ENCODE measurements around the gene RAB11B.
"Not testable (repeated sequence)": the region's sequence is repeated elsewhere in the genome, so short reads cannot be mapped to it uniquely, and the experiment has no call there.

Gene RAB11B

GRCh38 chr19:8389891-8390616 is at the start of gene RAB11B:
TSS of gene RAB11B (plus strand) at chr19:8390360. CDS start at chr19:8390417, 57 bp downstream.
- H3K9me3 Mint-ChIP-seq = no peaks in the 10 kb centered on the region
- peak within 1 kb of the TSS; percentile 95 to 96 for H3K4me3 Mint-ChIP-seq
- DNase-seq (peak; percentile 99 to 100), ATAC-seq (peak; percentile 96)
- no peaks in the 10 kb centered on the region for H3K27me3 Mint-ChIP-seq
- peaks cover 25% of the 10 kb centered on the region for H3K4me1 Mint-ChIP-seq
- peak within 1 kb of the TSS; percentile 98 to 99 for H3K27ac Mint-ChIP-seq

GRCh38 chr19:8341504-8341903 is 48.7 kb upstream of the RAB11B start:
- not testable (repeated sequence) for H3K9me3 Mint-ChIP-seq, ATAC-seq, DNase-seq, H3K27ac Mint-ChIP-seq, H3K4me3 Mint-ChIP-seq
- peaks cover 31% of the 10 kb centered on the region for H3K4me1 Mint-ChIP-seq
- peaks cover 47% of the 10 kb centered on the region for H3K27me3 Mint-ChIP-seq

- H3K9me3 Mint-ChIP-seq = no peaks in the 10 kb centered on the region
- ATAC-seq = no peak
- DNase-seq = no peak
- no peak overlapping the region for H3K27ac Mint-ChIP-seq
- peaks cover 41% of the 10 kb centered on the region for H3K27me3 Mint-ChIP-seq
- peak overlapping the region; percentile 59 to 90 for H3K4me3 Mint-ChIP-seq
- H3K4me1 Mint-ChIP-seq = peaks cover 27% of the 10 kb centered on the region
Observed at GRCh38 chr19:8342316-8342683, 47.9 kb upstream of the RAB11B start.

GRCh38 chr19:8342684-8343482 is 47.3 kb upstream of the RAB11B start, which contains the start of gene KANK3:
TSS of gene KANK3 (minus strand) at chr19:8343262. CDS start at chr19:8337828, 5,434 bp downstream.
- DNase-seq = peak; percentile 93 to 95
- Mint-ChIP-seq H3K27ac (peak within 1 kb of the TSS; percentile 62 to 75), H3K4me1 (peaks cover 27% of the 10 kb centered on the region)

DNA sequence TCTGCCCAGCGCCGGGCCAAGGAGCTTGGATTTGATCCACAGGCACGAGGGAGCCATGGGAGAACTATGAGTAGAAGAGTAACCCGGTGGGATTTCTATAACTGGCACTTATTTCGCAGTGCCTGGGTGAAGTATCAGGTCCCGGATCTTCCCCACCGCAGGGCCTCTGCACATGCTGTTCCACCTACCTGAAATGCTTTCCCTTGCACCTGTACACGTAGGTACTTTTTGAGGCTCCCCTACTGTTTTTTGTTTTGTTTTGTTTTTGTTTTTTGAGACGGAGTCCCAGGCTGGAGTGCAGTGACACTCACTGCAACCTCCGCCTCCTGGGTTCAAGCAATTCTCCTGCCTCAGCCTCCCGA is 46.7 kb upstream of the RAB11B start:
- H3K4me3 Mint-ChIP-seq = peak overlapping the region; percentile 83 to 90
- DNase-seq (no peak), ATAC-seq (peak; percentile 11)
- H3K27me3 Mint-ChIP-seq = peaks cover 30% of the 10 kb centered on the region
- H3K4me1 Mint-ChIP-seq = peaks cover 27% of the 10 kb centered on the region
- no peak overlapping the region for H3K27ac Mint-ChIP-seq
- H3K9me3 Mint-ChIP-seq = no peaks in the 10 kb centered on the region

More at GRCh38 chr19:8342684-8343482, 47.3 kb upstream of the RAB11B start, which contains the start of gene KANK3:
- H3K27me3 Mint-ChIP-seq = peaks cover 35% of the 10 kb centered on the region
- no peaks in the 10 kb centered on the region for H3K9me3 Mint-ChIP-seq
- H3K4me3 Mint-ChIP-seq = peak within 1 kb of the TSS; percentile 83 to 90
- peak; percentile 100 for ATAC-seq

DNA sequence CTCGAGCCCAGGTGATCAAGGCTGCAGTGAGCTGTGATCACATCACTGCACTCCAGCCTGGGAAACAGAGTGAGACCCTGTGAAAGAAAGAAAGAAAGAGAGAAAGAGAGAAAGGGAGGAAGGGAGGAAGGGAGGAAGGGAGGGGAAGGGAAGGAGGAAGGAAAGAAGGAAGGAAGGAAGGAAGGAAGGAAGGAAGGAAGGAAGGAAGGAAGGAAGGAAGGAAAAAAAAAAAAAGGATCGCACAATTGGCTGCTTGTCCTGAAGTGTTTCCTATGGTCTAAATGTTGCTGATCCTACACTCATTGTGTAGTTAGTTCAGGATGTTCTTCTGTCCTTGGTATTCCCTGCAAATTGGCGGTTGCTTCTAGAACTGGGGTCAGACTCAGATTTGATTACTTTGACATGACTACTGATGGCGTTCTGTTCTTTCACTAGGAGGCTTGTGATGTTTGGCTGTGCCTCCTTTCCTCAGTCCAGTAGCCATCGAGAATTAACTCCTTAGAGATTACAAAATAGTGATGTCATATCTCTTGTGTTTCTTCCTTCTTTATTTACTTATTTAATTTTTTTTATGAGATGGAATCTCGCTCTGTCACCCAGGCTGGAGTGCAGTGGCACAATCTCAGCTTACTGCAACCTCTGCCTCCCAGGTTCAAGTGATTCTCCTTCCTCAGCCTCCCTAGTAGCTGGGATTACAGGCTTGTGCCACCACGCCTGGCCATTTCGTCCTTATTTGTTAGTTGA is 40.4 kb upstream of the RAB11B start:
- H3K27me3 Mint-ChIP-seq = peaks cover 34% of the 10 kb centered on the region

GRCh38 chr19:8352134-8352827 is 37.9 kb upstream of the RAB11B start:
- DNase-seq (no peak), ATAC-seq (no peak)
- Mint-ChIP-seq H3K9me3 (peaks cover 5 to 7% of the 10 kb centered on the region in 2 donors), H3K27ac (no peak overlapping the region), H3K4me3 (peak overlapping the region in 1 of 2 donors; percentile 36), H3K4me1 (peaks cover 15% of the 10 kb centered on the region), H3K27me3 (peaks cover 34% of the 10 kb centered on the region)

More for the DNA sequence above, 40.4 kb upstream of the RAB11B start:
- not testable (repeated sequence) for H3K9me3 Mint-ChIP-seq, H3K4me3 Mint-ChIP-seq, DNase-seq, H3K4me1 Mint-ChIP-seq, ATAC-seq
- H3K27ac Mint-ChIP-seq = peak overlapping the region in 1 of 2 donors; percentile 57

GRCh38 chr19:8352845-8353244 is 37.3 kb upstream of the RAB11B start:
- Mint-ChIP-seq H3K27me3 (peaks cover 34% of the 10 kb centered on the region), H3K4me1 (peaks cover 15% of the 10 kb centered on the region)
- not testable (repeated sequence) for DNase-seq, H3K9me3 Mint-ChIP-seq, H3K27ac Mint-ChIP-seq, H3K4me3 Mint-ChIP-seq, ATAC-seq

DNA sequence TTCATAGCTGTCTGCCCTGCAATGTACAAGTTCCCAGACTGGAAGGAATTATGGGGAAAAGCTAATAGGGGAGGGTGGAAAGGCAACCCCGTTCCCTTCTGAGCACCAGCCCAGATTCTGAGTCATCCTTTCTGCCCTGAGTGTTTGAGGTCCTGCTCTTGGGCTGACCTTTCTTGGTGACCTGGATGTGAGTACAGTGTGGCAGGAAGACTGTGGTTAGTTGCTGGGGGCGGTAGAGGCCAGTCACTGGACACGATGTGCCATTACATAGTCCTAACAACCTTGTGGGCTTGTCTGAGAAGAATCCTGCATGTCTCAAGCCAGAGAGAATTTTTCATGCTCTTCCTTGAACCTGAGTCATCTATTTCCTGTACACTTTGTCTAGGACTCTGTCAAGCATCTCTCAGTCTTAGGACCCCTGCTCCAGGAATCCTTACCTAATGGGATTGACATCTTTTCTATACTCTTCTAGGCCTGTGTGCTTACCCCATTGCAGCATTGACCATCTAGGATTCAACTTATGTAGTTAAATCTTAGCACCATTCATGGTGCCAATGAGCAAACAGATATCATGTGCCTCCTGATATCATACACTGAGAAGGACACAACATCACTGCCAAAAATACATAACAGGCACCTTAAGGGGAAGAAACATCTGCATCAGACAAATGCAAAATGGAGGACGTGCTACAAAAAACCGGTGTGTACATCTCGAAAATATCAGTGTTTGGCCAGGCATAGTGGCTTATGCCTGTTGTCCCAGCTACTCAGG is 34.3 kb upstream of the RAB11B start:
- no peak for ATAC-seq

DNA sequence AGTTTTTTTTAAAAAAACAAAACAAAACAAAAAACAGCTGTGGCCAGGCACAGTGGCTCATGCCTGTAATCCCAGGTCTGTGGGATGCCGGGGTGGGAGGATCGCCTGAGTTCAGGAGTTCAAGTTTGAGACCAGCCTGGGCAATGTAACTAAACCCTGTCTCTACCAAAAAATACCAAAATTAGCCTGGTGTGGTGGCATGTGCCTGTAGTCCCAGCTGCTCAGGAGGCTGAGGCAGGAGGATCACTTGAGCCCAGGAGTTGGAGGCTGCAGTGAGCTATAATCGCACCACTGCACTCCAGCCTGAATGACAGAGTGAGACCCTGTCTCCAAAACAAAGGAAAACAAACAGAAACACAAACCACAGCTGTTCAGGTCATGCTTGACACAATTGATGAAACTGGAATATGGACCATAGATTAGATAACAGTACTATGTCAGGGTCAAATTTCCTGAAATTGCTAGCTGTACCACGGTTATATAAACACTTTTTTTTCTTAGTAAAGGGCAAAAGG is 33.1 kb upstream of the RAB11B start:
- peaks cover 15% of the 10 kb centered on the region for H3K27me3 Mint-ChIP-seq
- DNase-seq = no peak
- H3K4me1 Mint-ChIP-seq = peaks cover 22% of the 10 kb centered on the region

More for the DNA sequence above, 34.3 kb upstream of the RAB11B start:
- H3K4me1 Mint-ChIP-seq = peaks cover 15% of the 10 kb centered on the region
- peaks cover 27% of the 10 kb centered on the region for H3K27me3 Mint-ChIP-seq
- peak overlapping the region in 1 of 2 donors; percentile 65 for H3K27ac Mint-ChIP-seq
- no peak overlapping the region for H3K4me3 Mint-ChIP-seq
- no peak for DNase-seq
- peaks cover 5 to 7% of the 10 kb centered on the region in 2 donors for H3K9me3 Mint-ChIP-seq

DNA sequence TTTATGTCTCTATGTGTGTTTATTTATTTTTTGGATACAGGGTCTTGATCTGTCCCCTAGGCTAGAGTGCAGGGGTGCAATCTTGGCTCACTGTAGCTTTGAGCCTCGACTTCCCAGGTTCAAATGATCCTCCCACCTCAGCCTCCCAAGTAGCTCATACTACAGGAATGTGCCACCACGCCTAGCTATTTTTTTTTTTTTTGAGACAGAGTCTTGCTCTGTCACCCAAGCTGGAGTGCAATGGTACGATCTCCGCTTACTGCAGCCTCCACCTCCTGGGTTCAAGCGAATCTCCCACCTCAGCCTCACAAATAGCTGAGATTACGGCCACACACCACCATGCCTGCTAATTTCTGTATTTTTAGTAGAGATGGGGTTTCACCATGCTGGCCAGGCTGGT is 31.2 kb upstream of the RAB11B start:
- Mint-ChIP-seq H3K27ac (no peak overlapping the region), H3K9me3 (peaks cover 5 to 7% of the 10 kb centered on the region in 2 donors), H3K4me3 (no peak overlapping the region), H3K27me3 (peaks cover 12% of the 10 kb centered on the region), H3K4me1 (peaks cover 36% of the 10 kb centered on the region)
- DNase-seq (no peak), ATAC-seq (no peak)

More for the DNA sequence above, 33.1 kb upstream of the RAB11B start:
- Mint-ChIP-seq H3K9me3 (peaks cover 5 to 7% of the 10 kb centered on the region in 2 donors), H3K27ac (peak overlapping the region in 1 of 2 donors; percentile 54), H3K4me3 (no peak overlapping the region)
- no peak for ATAC-seq

GRCh38 chr19:8360196-8360595 is 30.0 kb upstream of the RAB11B start:
- Mint-ChIP-seq H3K9me3 (peaks cover 5 to 7% of the 10 kb centered on the region in 2 donors), H3K27me3 (peaks cover 24% of the 10 kb centered on the region), H3K4me3 (no peak overlapping the region), H3K4me1 (peaks cover 39% of the 10 kb centered on the region), H3K27ac (no peak overlapping the region)
- DNase-seq (no peak), ATAC-seq (no peak)

- H3K27ac Mint-ChIP-seq = no peak overlapping the region
- peaks cover 43% of the 10 kb centered on the region for H3K27me3 Mint-ChIP-seq
- ATAC-seq (no peak), DNase-seq (no peak)
- H3K4me3 Mint-ChIP-seq = peak overlapping the region in 1 of 2 donors; percentile 4
- H3K9me3 Mint-ChIP-seq = no peaks in the 10 kb centered on the region
- peaks cover 41% of the 10 kb centered on the region for H3K4me1 Mint-ChIP-seq
Observed at GRCh38 chr19:8361921-8362793, 28.0 kb upstream of the RAB11B start.

All from stimulated activated naive CD8-positive, alpha-beta T cell treated with anti-CD3 and anti-CD28 coated beads, Interleukin-15, amount 100 ng/mL, for 72 hours (primary cell).